NCI-H2107 treated with DMSO at 0.1 percent for 48 hours (cell line): Measurements from ENCODE around the gene DVL2.

Experiments
- DNase-seq: peaks from one replicate; lab custom pipeline; 2025; ENCODE audit not compliant: unreplicated experiment; lab: John Stamatoyannopoulos, UW

DVL2 gene

GRCh38 chr17:7238420-7239090, 4.2 kb upstream of the DVL2 start:
- DNase-seq = no peak

GRCh38 chr17:7237761-7238419, 3.6 kb upstream of the DVL2 start:
- no peak for DNase-seq

- DNase-seq = no peak
Measured at GRCh38 chr17:7237266-7237760, 3.0 kb upstream of the DVL2 start.

GRCh38 chr17:7236808-7237207, 2.5 kb upstream of the DVL2 start:
- DNase-seq = no peak

GRCh38 chr17:7235693-7236665, 1.7 kb upstream of the DVL2 start:
- no peak for DNase-seq

GRCh38 chr17:7233701-7234082, 625 bp downstream of the DVL2 start:
- no peak for DNase-seq

GRCh38 chr17:7232114-7232513, 2.2 kb downstream of the DVL2 start:
- no peak for DNase-seq

GRCh38 chr17:7229504-7229903, 4.8 kb downstream of the DVL2 start:
- DNase-seq = no peak

GRCh38 chr17:7228920-7229319, 5.4 kb downstream of the DVL2 start:
- DNase-seq = no peak

GRCh38 chr17:7226721-7227710, 7.3 kb downstream of the DVL2 start:
- no peak for DNase-seq

- no peak for DNase-seq
Measured at GRCh38 chr17:7225711-7226331, 8.5 kb downstream of the DVL2 start.

- DNase-seq = no peak
Measured at GRCh38 chr17:7224661-7225111, 9.6 kb downstream of the DVL2 start.

GRCh38 chr17:7224110-7224509, 10.2 kb downstream of the DVL2 start:
- no peak for DNase-seq

- DNase-seq = no peak
Measured at GRCh38 chr17:7223375-7223774, 10.9 kb downstream of the DVL2 start.

GRCh38 chr17:7222972-7223292, 11.4 kb downstream of the DVL2 start:
- no peak for DNase-seq

- no peak for DNase-seq
Measured at GRCh38 chr17:7222093-7222971, 12.0 kb downstream of the DVL2 start.

- no peak for DNase-seq
Measured at GRCh38 chr17:7221278-7222092, 12.8 kb downstream of the DVL2 start.

- DNase-seq = no peak
Measured at GRCh38 chr17:7220593-7221277, 13.6 kb downstream of the DVL2 start.
